Measurements from ENCODE around the gene ETV6.

The ETV6 gene

GRCh38 chr12:11836282-11837151 is 187.0 kb downstream of the ETV6 start:
- no peak overlapping the region for H2BK120ac ChIP-seq (ENCODE audit: low read depth, low read length)
- no peak overlapping the region for H3K18ac ChIP-seq (ENCODE audit: low read length)
- H3K23ac ChIP-seq (ENCODE audit: low read length): no peak overlapping the region
- H3K27ac ChIP-seq (ENCODE audit: low read depth, low read length): no peak overlapping the region
- no peak overlapping the region for H3K4me2 ChIP-seq (ENCODE audit: low read length)
- H3K79me1 ChIP-seq (ENCODE audit: low read length): no peaks in the 10 kb centered on the region
- no peak overlapping the region for H2AK5ac ChIP-seq (ENCODE audit: low read length)
- no peak for DNase-seq
- H2BK15ac ChIP-seq (replicated peaks; ENCODE audit: low read depth): no peak overlapping the region
- H3K27me3 ChIP-seq (ENCODE audit: insufficient read depth, low read length, poor library complexity): no peaks in the 10 kb centered on the region
- H3K4me3 ChIP-seq (ENCODE audit: low read length): no peak overlapping the region
- no peak overlapping the region for H3K9ac ChIP-seq (ENCODE audit: low read length)
- H2BK5ac ChIP-seq (ENCODE audit: low read length): no peak overlapping the region
- no peaks in the 10 kb centered on the region for H3K79me2 ChIP-seq (ENCODE audit: control insufficient read depth, insufficient read depth, low read length)
- H3K56ac ChIP-seq (ENCODE audit: low read length): no peak overlapping the region
- no peak overlapping the region for H4K8ac ChIP-seq (ENCODE audit: low read depth, low read length)
- no peak overlapping the region for H4K5ac ChIP-seq (ENCODE audit: low read length)
- H3K36me3 ChIP-seq (ENCODE audit: control insufficient read depth, insufficient read depth, low read length): no peaks in the 10 kb centered on the region
- H3K4me1 ChIP-seq (ENCODE audit: control insufficient read depth, low read depth, low read length): no peaks in the 10 kb centered on the region
- no CpG with 5 or more reads among the region's 14 CpGs for whole genome bisulfite sequencing (ENCODE audit: extremely low coverage, insufficient coverage, low lambda C conversion rate)
- no peak overlapping the region for H3K4ac ChIP-seq (ENCODE audit: low read depth, low read length)

DNA sequence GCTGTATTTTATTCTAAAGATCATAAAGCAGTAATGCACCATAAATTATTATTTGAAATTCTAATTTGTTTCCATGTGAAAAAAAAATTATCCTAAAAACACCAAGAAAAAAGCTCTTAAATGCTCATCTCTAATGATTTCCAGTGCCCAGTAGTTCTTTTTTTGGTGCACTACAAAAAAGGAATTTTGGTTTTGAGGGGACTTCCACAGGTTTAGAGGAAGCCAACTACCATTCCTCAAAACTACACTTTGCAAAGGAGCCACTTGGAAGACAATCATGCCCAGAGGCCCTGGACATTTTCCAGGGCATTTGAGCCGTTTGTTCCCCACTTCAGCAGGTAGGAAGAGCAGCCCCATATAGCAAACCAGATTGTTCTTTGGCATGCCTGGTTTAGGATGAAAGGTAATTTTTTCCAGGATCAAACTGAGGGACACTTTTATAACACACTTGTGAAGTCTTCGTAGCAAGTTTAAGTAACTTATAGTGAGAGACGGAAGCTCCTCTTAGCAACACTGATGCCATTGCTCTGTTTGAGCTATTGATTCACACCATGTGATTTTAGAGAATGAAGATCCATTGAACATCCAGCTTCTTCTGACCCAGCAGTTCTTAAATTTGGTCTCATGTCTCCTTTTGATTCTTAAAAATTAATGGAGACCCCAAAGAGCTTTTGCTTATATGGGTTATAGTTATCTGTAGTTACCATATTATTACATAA is 187.9 kb downstream of the ETV6 start:
- no peaks in the 10 kb centered on the region for H3K4me1 ChIP-seq (ENCODE audit: control insufficient read depth, low read depth, low read length)
- WGBS (ENCODE audit: extremely low coverage, insufficient coverage, low lambda C conversion rate): no CpG with 5 or more reads among the region's 3 CpGs

GRCh38 chr12:11838403-11838802 is 188.9 kb downstream of the ETV6 start:
- no CpG with 5 or more reads among the region's 2 CpGs for WGBS (ENCODE audit: extremely low coverage, insufficient coverage, low lambda C conversion rate)
- H3K27ac ChIP-seq (ENCODE audit: low read depth, low read length): no peak overlapping the region

More for the DNA sequence above, 187.9 kb downstream of the ETV6 start:
- Histone ChIP-seq H3K4ac (ENCODE audit: low read depth, low read length) (peak overlapping the region; percentile 66), H3K79me1 (ENCODE audit: low read length) (no peaks in the 10 kb centered on the region), H3K4me3 (ENCODE audit: low read length) (no peak overlapping the region), H3K79me2 (ENCODE audit: control insufficient read depth, insufficient read depth, low read length) (no peaks in the 10 kb centered on the region), H4K5ac (ENCODE audit: low read length) (no peak overlapping the region), H3K9ac (ENCODE audit: low read length) (no peak overlapping the region), H4K8ac (ENCODE audit: low read depth, low read length) (no peak overlapping the region), H3K27me3 (ENCODE audit: insufficient read depth, low read length, poor library complexity) (no peaks in the 10 kb centered on the region), H2BK120ac (ENCODE audit: low read depth, low read length) (no peak overlapping the region), H3K27ac (ENCODE audit: low read depth, low read length) (no peak overlapping the region), H3K36me3 (ENCODE audit: control insufficient read depth, insufficient read depth, low read length) (no peaks in the 10 kb centered on the region), H2AK5ac (ENCODE audit: low read length) (no peak overlapping the region), H3K23ac (ENCODE audit: low read length) (no peak overlapping the region), H3K4me2 (ENCODE audit: low read length) (no peak overlapping the region), H2BK15ac (replicated peaks; ENCODE audit: low read depth) (no peak overlapping the region), H2BK5ac (ENCODE audit: low read length) (no peak overlapping the region), H3K18ac (ENCODE audit: low read length) (no peak overlapping the region), H3K56ac (ENCODE audit: low read length) (no peak overlapping the region)
- DNase-seq: no peak

DNA sequence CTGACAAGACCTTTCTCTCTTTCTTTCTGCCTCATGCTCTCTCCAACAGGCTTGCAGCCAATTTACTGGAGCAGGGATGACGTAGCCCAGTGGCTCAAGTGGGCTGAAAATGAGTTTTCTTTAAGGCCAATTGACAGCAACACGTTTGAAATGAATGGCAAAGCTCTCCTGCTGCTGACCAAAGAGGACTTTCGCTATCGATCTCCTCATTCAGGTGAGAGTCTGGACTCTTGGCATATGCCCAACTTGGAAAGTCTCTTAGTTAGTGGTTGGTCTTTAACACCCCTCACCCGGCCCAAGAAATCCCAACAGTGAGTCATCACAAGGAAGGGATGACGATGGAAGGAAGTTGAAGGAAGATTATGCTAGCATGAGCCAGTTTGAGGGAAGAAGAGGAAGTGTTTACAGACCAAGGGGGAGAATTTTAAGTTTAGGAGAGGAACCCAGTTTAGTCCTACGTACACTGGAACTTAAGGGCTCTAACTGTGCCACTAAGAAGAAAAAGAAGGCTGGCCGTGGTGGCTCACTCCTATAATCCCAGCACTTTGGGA is 189.7 kb downstream of the ETV6 start:
- H3K27ac ChIP-seq (ENCODE audit: low read depth, low read length): no peak overlapping the region
- H3K27me3 ChIP-seq (ENCODE audit: insufficient read depth, low read length, poor library complexity): no peaks in the 10 kb centered on the region
- H3K56ac ChIP-seq (ENCODE audit: low read length): no peak overlapping the region
- no peak overlapping the region for H3K23ac ChIP-seq (ENCODE audit: low read length)
- H4K8ac ChIP-seq (ENCODE audit: low read depth, low read length): no peak overlapping the region
- H2AK5ac ChIP-seq (ENCODE audit: low read length): no peak overlapping the region
- peak; percentile 46 for DNase-seq
- no peak overlapping the region for H3K9ac ChIP-seq (ENCODE audit: low read length)
- H3K18ac ChIP-seq (ENCODE audit: low read length): no peak overlapping the region
- WGBS (ENCODE audit: extremely low coverage, insufficient coverage, low lambda C conversion rate): no CpG with 5 or more reads among the region's 8 CpGs
- no peak overlapping the region for H4K5ac ChIP-seq (ENCODE audit: low read length)
- H2BK120ac ChIP-seq (ENCODE audit: low read depth, low read length): no peak overlapping the region
- H3K4ac ChIP-seq (ENCODE audit: low read depth, low read length): no peak overlapping the region
- no peak overlapping the region for H2BK15ac ChIP-seq (replicated peaks; ENCODE audit: low read depth)
- H3K4me2 ChIP-seq (ENCODE audit: low read length): no peak overlapping the region
- no peaks in the 10 kb centered on the region for H3K79me1 ChIP-seq (ENCODE audit: low read length)
- H2BK5ac ChIP-seq (ENCODE audit: low read length): no peak overlapping the region
- H3K4me1 ChIP-seq (ENCODE audit: control insufficient read depth, low read depth, low read length): no peaks in the 10 kb centered on the region
- no peak overlapping the region for H3K4me3 ChIP-seq (ENCODE audit: low read length)
- no peaks in the 10 kb centered on the region for H3K36me3 ChIP-seq (ENCODE audit: control insufficient read depth, insufficient read depth, low read length)
- H3K79me2 ChIP-seq (ENCODE audit: control insufficient read depth, insufficient read depth, low read length): no peaks in the 10 kb centered on the region

More at GRCh38 chr12:11838403-11838802, 188.9 kb downstream of the ETV6 start:
- Histone ChIP-seq H3K18ac (ENCODE audit: low read length) (peak overlapping the region; percentile 20), H4K8ac (ENCODE audit: low read depth, low read length) (no peak overlapping the region), H2BK15ac (replicated peaks; ENCODE audit: low read depth) (no peak overlapping the region), H3K56ac (ENCODE audit: low read length) (no peak overlapping the region), H2BK5ac (ENCODE audit: low read length) (no peak overlapping the region), H2BK120ac (ENCODE audit: low read depth, low read length) (no peak overlapping the region), H4K5ac (ENCODE audit: low read length) (no peak overlapping the region), H2AK5ac (ENCODE audit: low read length) (no peak overlapping the region), H3K79me1 (ENCODE audit: low read length) (no peaks in the 10 kb centered on the region), H3K9ac (ENCODE audit: low read length) (no peak overlapping the region), H3K4me2 (ENCODE audit: low read length) (no peak overlapping the region), H3K27me3 (ENCODE audit: insufficient read depth, low read length, poor library complexity) (no peaks in the 10 kb centered on the region), H3K4me1 (ENCODE audit: control insufficient read depth, low read depth, low read length) (no peaks in the 10 kb centered on the region), H3K23ac (ENCODE audit: low read length) (no peak overlapping the region), H3K36me3 (ENCODE audit: control insufficient read depth, insufficient read depth, low read length) (no peaks in the 10 kb centered on the region), H3K4ac (ENCODE audit: low read depth, low read length) (no peak overlapping the region), H3K4me3 (ENCODE audit: low read length) (no peak overlapping the region), H3K79me2 (ENCODE audit: control insufficient read depth, insufficient read depth, low read length) (no peaks in the 10 kb centered on the region)
- DNase-seq: no peak

DNA sequence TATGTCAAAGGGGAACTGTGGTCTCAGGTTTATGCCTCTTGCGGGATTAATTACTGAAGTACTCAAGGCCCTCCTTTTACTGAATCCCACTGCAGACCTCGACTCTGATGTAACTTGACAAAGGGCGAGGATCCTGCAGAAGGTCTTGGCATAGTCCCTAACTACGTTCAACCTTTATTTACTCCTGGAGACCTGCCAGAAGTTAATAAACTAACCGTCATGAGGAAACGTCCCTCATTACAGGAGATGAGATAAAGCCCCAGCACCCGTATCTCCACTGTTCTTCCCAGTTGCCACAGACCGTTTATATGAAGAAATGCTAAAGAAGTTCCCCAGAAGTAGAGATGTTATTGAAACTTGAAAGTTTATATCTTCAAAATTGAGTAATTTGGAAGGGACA is 190.9 kb downstream of the ETV6 start:
- H3K4me2 ChIP-seq (ENCODE audit: low read length): no peak overlapping the region
- no peak overlapping the region for H3K18ac ChIP-seq (ENCODE audit: low read length)
- no peak overlapping the region for H2BK120ac ChIP-seq (ENCODE audit: low read depth, low read length)
- H2AK5ac ChIP-seq (ENCODE audit: low read length): no peak overlapping the region
- no peak overlapping the region for H3K56ac ChIP-seq (ENCODE audit: low read length)
- H3K9ac ChIP-seq (ENCODE audit: low read length): no peak overlapping the region
- no peak overlapping the region for H2BK15ac ChIP-seq (replicated peaks; ENCODE audit: low read depth)
- H3K79me2 ChIP-seq (ENCODE audit: control insufficient read depth, insufficient read depth, low read length): no peaks in the 10 kb centered on the region
- H3K36me3 ChIP-seq (ENCODE audit: control insufficient read depth, insufficient read depth, low read length): no peaks in the 10 kb centered on the region
- no peak for DNase-seq
- H4K8ac ChIP-seq (ENCODE audit: low read depth, low read length): no peak overlapping the region
- H3K4ac ChIP-seq (ENCODE audit: low read depth, low read length): no peak overlapping the region
- no peaks in the 10 kb centered on the region for H3K4me1 ChIP-seq (ENCODE audit: control insufficient read depth, low read depth, low read length)
- H3K27ac ChIP-seq (ENCODE audit: low read depth, low read length): no peak overlapping the region
- no peak overlapping the region for H2BK5ac ChIP-seq (ENCODE audit: low read length)
- no peaks in the 10 kb centered on the region for H3K79me1 ChIP-seq (ENCODE audit: low read length)
- no CpG with 5 or more reads among the region's 8 CpGs for WGBS (ENCODE audit: extremely low coverage, insufficient coverage, low lambda C conversion rate)
- H3K27me3 ChIP-seq (ENCODE audit: insufficient read depth, low read length, poor library complexity): no peaks in the 10 kb centered on the region
- no peak overlapping the region for H4K5ac ChIP-seq (ENCODE audit: low read length)
- H3K23ac ChIP-seq (ENCODE audit: low read length): no peak overlapping the region
- no peak overlapping the region for H3K4me3 ChIP-seq (ENCODE audit: low read length)

All from mesendoderm (in vitro differentiated cells).